ENCODE measurements around the gene STRIP1. TPM values are rescaled to one million over a fixed set of nuclear protein-coding genes. Genes with fewer than 3 reads are reported as not detected.

STRIP1 gene
- polyA plus RNA-seq (ENCODE audit: insufficient read length): 30.6 TPM

GRCh38 chr1:110034451-110035235, at the start of gene STRIP1:
Gene STRIP1, plus strand, starts transcription at chr1:110034624. Its CDS starts 14 bp downstream, at chr1:110034638.
- peak; percentile 94 for DNase-seq

DNA sequence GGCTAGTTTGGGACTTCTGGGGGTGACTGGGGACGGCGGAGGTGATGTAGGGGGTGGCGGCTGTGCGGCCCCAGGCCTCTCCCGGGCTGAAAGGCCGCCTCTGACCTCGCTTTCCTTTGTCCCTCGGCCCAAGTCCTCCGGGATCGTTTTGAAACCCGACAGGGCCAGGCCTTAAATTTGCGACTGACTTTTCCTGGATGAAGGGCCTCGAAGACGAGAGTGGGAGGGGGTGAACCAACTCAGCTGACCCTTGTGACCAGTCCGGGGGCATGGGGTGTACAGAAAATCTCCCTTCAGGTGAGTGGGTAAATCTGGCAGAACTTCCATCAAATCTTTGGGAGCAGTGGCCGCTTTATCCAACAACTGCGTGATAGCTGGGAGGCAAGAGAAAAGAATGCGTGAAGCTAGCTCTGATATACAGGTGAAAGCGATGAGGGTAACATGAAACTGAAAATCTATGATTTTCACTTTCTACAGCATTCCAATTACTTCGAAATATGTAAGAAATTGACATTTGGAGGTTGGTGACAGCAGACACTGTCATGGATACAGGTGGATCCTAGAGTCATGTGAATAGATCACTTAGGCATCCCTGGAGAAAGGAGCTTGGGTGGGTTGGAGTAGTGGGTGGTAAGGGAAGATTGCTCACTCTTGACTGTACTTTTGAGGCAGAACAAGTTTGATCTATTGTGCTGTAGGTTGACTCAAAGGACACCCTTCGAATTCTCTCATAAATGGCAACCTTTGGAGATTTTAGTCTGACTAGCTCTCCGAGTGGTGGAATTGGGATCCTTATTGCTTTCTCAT, 49.0 kb upstream of the STRIP1 start:
- no peak for DNase-seq

DNA sequence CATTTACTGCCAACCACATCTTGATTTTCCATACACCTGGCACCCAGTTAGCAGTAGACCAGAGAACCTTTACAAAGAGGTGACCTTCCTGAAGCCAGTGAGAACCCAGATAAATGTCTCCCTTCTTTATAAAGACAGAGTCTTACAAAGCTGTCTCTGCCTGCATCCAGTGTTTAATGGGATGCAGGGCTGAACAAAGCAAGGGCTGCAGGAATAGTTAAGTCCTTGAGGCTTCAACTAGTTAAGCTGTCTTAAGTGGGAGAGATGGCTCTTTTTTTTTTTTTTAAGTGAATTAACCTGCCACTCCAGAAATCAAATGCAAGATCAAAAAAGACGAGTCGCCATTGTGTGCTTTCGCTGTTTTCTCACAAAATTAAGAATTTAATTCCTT, 48.4 kb upstream of the STRIP1 start:
- no peak for DNase-seq

DNA sequence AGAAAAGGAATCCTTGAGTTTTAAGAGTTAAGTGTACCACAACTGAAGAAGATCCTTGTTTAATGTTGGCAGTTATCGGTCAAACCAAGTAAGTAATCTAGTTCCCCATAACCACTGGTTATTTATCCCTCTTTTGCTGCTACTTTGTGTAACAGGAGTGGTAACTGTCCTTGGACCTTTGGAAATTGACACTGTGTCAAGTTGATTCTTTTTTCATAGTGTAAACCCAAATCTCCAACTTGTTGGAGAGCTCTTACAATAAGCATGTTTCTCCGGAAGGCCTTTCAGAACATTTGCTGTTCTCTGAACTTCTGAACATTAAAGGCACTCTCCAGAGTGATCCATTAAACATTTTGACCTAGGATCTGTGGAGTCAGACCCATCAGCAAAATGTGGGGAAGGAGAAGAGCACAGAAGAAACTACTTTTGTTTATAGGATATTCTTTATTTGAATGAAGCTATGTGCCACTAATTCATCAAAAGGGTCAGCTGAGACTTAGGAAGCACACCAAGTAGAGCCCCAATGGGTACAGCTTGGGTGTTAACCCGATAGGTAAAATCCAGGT, 46.0 kb upstream of the STRIP1 start:
- no peak for DNase-seq

GRCh38 chr1:109989506-109990301, 44.7 kb upstream of the STRIP1 start:
- DNase-seq: no peak

DNA sequence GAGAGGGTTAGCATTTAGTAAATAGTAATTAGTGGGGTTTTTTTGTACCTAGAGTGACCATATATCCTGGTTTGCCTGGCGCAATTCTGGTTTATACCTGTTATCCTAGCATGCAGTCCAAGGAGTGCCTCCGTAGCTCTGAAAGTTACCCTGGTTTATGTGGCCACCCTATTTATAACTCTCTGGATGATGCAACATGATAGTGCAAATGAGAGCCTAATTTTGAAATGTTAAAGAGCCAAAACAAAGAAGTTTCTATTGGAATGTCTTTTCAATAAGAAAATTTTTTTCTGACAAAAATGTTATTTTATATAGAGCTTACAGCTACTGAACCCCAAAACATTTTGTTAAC, 44.1 kb upstream of the STRIP1 start:
- DNase-seq: no peak

DNA sequence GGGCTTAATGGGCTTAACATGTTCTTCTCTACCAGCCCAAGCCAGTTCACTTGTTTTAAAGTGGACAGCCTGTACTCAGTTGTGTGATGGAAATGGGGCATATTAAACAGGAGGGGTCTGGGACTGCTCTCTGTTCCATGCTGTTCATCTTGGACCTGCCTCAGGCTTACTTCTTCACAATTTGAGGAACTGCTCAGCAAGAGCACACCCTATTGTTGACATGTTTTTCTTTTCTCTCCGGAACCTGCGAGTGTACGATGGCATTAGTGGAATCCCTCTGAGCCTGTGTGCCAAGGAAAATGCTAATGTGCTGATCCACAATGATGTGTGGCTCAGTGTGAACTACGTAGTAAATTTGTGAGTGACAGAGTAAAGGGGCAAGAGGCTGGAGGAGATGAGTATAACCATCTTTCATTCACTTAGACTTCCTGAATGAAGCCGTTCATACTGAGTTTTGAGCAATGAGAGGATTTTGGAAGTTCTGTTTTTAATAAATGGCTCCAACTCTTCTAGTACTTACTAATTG, 43.0 kb upstream of the STRIP1 start:
- DNase-seq: no peak

GRCh38 chr1:109993885-109994284, 40.5 kb upstream of the STRIP1 start:
- no peak for DNase-seq

DNA sequence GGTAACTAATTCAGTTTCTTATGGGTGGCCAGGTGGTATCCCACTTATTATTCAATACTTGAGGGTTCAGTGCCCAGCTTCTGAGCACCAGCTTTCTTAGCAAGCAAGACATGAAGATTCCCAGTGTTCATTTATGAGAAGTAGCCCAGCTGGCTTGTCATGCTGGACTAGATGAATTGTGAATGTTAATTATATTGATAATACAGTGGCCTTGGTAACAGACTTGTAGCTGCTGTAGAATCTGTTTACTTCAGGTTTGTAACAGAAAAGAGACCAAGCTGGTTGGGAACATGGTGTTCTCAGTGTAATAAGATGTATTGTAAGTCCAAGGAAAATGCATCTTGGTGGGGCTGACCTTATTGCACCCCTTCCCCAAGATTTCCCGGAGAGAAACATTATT, 39.8 kb upstream of the STRIP1 start:
- DNase-seq: no peak

DNA sequence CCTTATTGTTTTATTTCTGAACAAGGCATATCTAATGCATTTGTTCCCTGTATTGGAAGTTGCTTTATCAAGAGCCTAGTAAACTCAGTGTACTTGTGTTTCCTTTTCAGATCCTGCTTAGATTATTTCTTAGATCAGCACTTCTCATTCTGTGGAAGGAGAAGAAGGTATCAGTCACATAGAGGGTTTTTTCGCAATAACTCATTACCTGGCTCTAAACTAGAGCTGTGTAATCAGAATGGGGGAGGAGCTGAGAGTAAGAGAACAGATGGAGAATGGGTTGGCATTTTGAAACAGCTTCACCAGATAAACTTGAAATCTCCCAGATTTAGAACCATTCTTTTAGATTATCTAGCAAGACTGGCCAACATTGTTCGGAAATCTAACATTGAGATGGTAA, 38.9 kb upstream of the STRIP1 start:
- no peak for DNase-seq

- DNase-seq: no peak
Measured at GRCh38 chr1:109996476-109996875, 37.9 kb upstream of the STRIP1 start.

- no peak for DNase-seq
Measured at GRCh38 chr1:109997204-109997866, 37.1 kb upstream of the STRIP1 start.

GRCh38 chr1:109997867-109998229, 36.6 kb upstream of the STRIP1 start:
- DNase-seq: no peak

DNA sequence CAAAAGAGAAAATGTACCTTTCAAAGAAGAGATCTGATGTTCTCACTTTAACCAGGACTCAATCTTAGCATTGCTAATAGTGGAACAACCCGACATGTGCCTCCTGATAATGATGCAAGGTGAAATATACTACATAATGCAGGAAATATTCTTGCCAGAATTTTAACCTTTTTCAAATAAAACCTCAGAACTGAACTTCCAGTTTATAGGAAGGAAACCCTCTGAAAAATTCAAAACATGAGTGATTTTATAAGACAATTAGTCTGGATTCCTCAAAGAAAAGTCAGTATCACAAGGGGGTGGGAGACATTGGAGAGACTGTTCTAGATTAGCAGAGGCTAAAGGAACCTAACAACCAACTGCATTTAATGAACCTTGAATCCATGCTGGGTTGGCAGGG, 31.7 kb upstream of the STRIP1 start:
- DNase-seq: no peak

DNA sequence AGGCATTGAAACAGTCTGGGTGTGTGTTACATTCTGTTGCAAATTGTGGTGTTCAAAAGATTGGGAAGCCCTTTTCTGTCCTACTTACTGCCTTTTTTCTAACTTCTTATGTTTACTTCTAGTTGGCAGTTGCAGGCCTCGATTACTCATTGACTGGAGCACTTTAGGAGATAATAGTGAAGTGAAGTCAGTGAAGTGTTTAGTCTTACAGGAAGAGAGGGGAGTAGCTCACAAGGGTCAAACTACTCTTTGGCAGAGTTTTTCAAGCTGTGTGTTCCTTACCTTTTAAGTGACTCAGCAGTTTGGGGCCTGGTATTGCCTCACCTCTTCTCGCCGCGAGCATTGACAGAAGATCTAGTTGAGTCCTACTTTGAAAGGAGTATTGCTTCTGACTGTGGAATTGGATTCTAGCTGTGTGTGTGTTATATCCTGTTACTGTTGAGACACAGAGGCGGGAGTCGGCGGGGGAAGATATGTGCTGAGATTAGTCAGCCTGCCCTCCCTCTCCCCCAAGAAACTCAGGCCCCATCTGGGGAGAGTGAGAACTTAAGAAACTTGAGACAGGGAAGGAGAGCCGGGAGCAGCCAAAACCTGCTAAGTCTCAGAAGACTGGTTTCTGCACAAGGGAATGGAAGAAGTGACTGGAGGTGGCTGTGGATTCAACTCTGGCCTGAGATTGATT, 30.5 kb upstream of the STRIP1 start:
- peak; percentile 47 for DNase-seq

- no peak for DNase-seq
Measured at GRCh38 chr1:110004583-110004982, 29.8 kb upstream of the STRIP1 start.

- no peak for DNase-seq
Measured at GRCh38 chr1:110005971-110006370, 28.5 kb upstream of the STRIP1 start.

GRCh38 chr1:110006516-110006915, 27.9 kb upstream of the STRIP1 start:
- no peak for DNase-seq

GRCh38 chr1:110007046-110007830, 27.2 kb upstream of the STRIP1 start:
- DNase-seq: no peak

GRCh38 chr1:110008971-110009565, 25.4 kb upstream of the STRIP1 start:
- DNase-seq: no peak
